Measurements from ENCODE around the gene CUZD1. TPM values are rescaled to one million over a fixed set of nuclear protein-coding genes. Genes with fewer than 3 reads are reported as not detected.

The CUZD1 gene, protein sequence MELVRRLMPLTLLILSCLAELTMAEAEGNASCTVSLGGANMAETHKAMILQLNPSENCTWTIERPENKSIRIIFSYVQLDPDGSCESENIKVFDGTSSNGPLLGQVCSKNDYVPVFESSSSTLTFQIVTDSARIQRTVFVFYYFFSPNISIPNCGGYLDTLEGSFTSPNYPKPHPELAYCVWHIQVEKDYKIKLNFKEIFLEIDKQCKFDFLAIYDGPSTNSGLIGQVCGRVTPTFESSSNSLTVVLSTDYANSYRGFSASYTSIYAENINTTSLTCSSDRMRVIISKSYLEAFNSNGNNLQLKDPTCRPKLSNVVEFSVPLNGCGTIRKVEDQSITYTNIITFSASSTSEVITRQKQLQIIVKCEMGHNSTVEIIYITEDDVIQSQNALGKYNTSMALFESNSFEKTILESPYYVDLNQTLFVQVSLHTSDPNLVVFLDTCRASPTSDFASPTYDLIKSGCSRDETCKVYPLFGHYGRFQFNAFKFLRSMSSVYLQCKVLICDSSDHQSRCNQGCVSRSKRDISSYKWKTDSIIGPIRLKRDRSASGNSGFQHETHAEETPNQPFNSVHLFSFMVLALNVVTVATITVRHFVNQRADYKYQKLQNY
- 1 to 10 TPM; 1.6 to 1.8 TPM for total RNA-seq
- 1.6 TPM for polyA plus RNA-seq

DNA sequence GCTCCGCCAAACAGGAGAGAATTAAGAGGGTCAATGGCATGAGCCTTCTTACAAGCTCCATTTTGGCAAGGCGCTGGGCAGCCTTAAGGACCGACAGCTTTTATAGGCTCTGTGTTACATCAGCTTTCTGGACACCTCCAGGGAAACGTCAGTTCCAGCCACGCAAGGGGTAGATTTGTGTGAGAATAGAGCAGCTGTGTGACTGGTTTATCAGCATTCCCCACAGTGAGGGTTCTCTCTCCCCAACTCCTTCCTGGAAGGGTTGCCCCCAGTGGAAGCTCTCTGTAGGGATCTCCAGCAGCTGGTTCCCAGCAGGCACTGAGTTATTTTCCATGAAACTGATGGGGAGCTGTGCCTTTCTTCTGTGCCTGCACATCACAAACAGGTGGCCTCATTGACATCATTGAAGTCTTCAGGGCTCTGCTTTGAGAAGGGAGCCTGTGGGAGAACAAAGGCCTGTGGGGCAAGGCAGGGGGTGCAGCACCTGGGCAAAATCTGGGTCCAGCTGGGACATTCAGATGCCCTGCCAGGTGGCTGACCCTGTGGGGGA lies at the start of gene CUZD1:
Gene CUZD1 (minus strand): TSS at position 75 of the 550 bp plus-strand sequence. CDS start 14 bp downstream, at position 61.
- Histone ChIP-seq H3K36me3 (ENCODE audit: insufficient read depth, low read length) (no peaks in the 10 kb centered on the region), H3K27me3 (ENCODE audit: insufficient read depth, low read length, poor library complexity, severe bottlenecking) (no peaks in the 10 kb centered on the region), H3K27ac (ENCODE audit: low read depth, low read length) (no peak within 1 kb of the TSS), H3K4me1 (ENCODE audit: insufficient read depth, low read length) (no peaks in the 10 kb centered on the region), H3K9me3 (ENCODE audit: low read length) (no peaks in the 10 kb centered on the region), H3K4me3 (ENCODE audit: low read length) (no peak within 1 kb of the TSS)
- peak within 1 kb of the TSS in 1 of 8 donors; percentile 51 for H3K27ac Mint-ChIP-seq
- no peaks in the 10 kb centered on the region for H3K4me1 Mint-ChIP-seq
- no peak within 1 kb of the TSS for H3K4me3 Mint-ChIP-seq
- POLR2A ChIA-PET, result no interaction called here
- CTCF ChIA-PET, result no interaction called here
- no peak for DNase-seq
- H3K9me3 Mint-ChIP-seq, result peaks cover 0 to 11% (median 0%) of the 10 kb centered on the region in 5 donors
- peaks cover 21 to 66% (median 25%) of the 10 kb centered on the region in 3 donors for H3K36me3 Mint-ChIP-seq
- no peaks in the 10 kb centered on the region for H3K27me3 Mint-ChIP-seq

DNA sequence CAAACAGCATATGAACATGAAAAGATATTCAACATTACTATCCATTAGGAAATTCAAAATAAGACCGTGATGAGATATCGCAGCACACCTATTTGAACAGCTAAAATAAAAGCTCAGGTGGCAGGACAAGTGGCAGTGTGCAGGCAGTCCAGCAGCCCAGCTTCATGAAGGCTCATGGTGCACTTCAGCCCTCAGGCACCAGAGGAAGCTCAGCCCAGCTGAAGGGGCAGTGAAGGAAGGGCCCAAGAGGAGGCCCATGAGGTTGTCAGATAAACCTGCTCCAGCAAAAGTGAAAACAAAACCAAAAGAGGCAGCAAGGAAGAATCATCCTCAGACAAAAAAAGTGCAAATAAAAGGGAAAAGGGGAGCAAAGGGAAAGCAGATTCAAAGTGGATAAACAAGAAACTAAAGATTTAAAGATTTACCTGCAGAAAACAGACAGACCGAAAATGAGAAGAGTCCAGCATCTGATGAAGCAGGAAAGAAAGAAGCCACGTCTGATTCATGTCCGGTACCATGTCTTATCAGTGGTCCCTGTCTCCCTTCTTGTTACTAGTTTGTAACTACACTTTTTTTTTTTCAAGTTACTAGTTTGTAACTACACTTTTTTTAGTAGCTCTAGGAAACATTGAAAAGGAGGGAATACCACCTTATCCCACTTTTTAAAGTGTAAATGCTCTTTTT lies 48.7 kb upstream of the CUZD1 start:
- CTCF ChIA-PET, result no interaction called here
- Mint-ChIP-seq H3K27me3 (peaks cover 0 to 6% of the 10 kb centered on the region in 2 donors), H3K4me1 (peaks cover 0 to 2% (median 0%) of the 10 kb centered on the region in 3 donors), H3K36me3 (peaks cover 2 to 7% (median 4%) of the 10 kb centered on the region in 3 donors), H3K9me3 (no peaks in the 10 kb centered on the region), H3K4me3 (no peak overlapping the region), H3K27ac (no peak overlapping the region)
- Histone ChIP-seq H3K9me3 (ENCODE audit: low read length) (no peaks in the 10 kb centered on the region), H3K4me1 (ENCODE audit: insufficient read depth, low read length) (no peaks in the 10 kb centered on the region), H3K36me3 (ENCODE audit: insufficient read depth, low read length) (no peaks in the 10 kb centered on the region), H3K4me3 (ENCODE audit: low read length) (no peak overlapping the region), H3K27ac (ENCODE audit: low read depth, low read length) (no peak overlapping the region), H3K27me3 (ENCODE audit: insufficient read depth, low read length, poor library complexity, severe bottlenecking) (no peaks in the 10 kb centered on the region)
- no peak for DNase-seq
- POLR2A ChIA-PET, result no interaction called here

DNA sequence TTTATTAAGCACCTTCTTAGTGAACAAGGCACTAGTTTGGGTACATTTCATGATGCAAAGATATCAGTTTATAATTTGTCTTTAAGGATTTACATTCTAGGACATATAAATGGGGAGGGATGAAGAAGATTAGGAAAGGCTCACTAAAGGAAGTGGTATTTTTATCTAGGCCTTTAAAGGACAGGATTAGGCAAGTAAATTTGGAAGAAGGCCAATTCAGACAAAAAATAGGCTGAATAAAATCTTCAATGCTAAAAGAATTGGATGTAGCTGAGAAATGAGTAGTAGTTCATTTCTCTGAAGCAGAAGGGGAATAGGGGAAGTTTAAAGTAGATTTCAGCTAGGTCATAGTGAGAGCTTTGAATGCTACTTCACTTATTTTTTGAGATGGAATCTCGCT lies 38.5 kb upstream of the CUZD1 start:
- H3K9me3 Mint-ChIP-seq, result no peaks in the 10 kb centered on the region
- peaks cover 11 to 17% (median 16%) of the 10 kb centered on the region in 3 donors for H3K4me1 Mint-ChIP-seq
- no peaks in the 10 kb centered on the region for H3K27me3 Mint-ChIP-seq
- DNase-seq, result no peak
- no peak overlapping the region for H3K4me3 ChIP-seq (ENCODE audit: low read length)
- ChIA-PET POLR2A (no interaction called here), CTCF (no interaction called here)
- H3K4me1 ChIP-seq (ENCODE audit: insufficient read depth, low read length), result peaks cover 12% of the 10 kb centered on the region
- H3K27ac Mint-ChIP-seq, result no peak overlapping the region
- no peaks in the 10 kb centered on the region for H3K9me3 ChIP-seq (ENCODE audit: low read length)
- no peaks in the 10 kb centered on the region for H3K36me3 ChIP-seq (ENCODE audit: insufficient read depth, low read length)
- H3K4me3 Mint-ChIP-seq, result no peak overlapping the region
- no peaks in the 10 kb centered on the region for H3K27me3 ChIP-seq (ENCODE audit: insufficient read depth, low read length, poor library complexity, severe bottlenecking)
- H3K36me3 Mint-ChIP-seq, result peaks cover 0 to 16% (median 2%) of the 10 kb centered on the region in 3 donors
- no peak overlapping the region for H3K27ac ChIP-seq (ENCODE audit: low read depth, low read length)

DNA sequence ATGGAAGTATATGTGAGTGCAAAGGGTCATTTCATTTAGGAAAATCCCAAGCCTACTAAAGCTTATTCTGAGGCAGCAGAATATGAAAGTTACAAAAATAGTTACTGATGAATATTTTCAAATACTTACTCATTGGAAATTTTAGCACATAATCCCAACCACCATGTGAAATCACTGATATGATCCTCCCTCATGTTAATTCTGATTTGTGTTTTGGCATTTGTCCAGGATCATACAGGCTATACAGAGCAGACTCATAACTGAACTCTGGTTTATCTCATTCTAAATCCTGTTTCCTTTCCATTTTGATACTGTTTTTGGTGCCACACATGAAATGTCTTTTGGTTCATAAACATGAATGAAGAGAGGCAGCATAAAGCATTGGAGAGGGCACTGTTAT lies 37.1 kb upstream of the CUZD1 start:
- no peak overlapping the region for H3K4me3 Mint-ChIP-seq
- H3K36me3 Mint-ChIP-seq, result peaks cover 0 to 16% (median 0%) of the 10 kb centered on the region in 3 donors

DNA sequence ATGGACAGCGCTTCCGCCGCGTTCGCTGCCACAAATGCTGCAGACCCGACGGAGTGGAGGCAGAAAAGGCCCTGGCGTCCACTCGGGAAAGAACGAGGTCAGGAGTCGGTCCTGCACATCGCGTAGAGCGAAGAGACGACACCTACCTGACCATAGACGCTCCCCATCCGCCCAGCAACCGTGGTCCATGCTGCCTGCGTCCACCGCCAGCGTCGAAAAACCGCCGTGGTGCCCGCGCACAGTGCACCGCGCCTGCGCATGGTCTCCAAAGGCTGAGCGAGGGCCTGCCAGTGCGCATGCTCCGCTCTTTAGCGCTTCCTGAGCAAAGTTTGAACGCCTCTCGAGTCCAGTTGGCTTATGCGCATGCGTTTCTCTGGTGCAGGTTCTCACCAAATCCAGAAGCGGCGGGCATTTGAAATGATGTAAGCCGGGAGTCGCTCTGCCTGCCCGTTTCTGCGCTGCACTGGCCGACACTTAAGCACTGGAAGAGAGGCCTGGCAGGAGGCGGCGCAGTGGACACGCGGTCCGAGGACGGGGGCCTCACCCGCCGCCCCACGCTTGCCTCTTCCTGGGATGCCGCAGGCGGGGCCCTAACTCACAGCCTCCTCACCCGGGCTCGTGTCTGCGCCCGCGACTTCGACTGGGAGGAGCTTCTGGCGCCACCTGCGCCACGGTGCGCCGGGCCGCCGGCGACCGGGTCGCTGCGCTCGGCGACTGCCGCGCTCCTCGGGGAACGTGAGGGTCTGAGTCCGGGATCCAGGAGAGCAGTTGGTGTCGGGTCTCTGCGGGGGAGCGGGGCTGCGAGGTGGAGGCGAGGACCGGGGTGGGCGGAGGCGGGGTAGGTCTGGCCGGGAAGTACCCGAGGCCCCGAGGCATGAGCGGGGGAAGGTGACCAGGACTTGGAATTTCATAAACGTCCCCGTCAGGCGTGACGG lies 33.9 kb upstream of the CUZD1 start, which contains the start of gene FAM24B:
Gene FAM24B (minus strand): TSS at position 243 of the 935 bp plus-strand sequence. CDS start 29,066 bp downstream, outside the sequence.
- no peaks in the 10 kb centered on the region for H3K36me3 ChIP-seq (ENCODE audit: insufficient read depth, low read length)
- peak within 1 kb of the TSS; percentile 64 for H3K27ac ChIP-seq (ENCODE audit: low read depth, low read length)
- POLR2A ChIA-PET, result interaction anchor here (1.4 kb wide), 1 partner anchor 128 kb away, joined by 6 read pairs; no protein-coding TSS in a partner anchor
- peaks cover 35% of the 10 kb centered on the region for H3K4me1 ChIP-seq (ENCODE audit: insufficient read depth, low read length)
- H3K9me3 Mint-ChIP-seq, result peaks cover 0 to 2% (median 0%) of the 10 kb centered on the region in 5 donors
- H3K4me1 Mint-ChIP-seq, result peaks cover 37 to 62% (median 45%) of the 10 kb centered on the region in 3 donors
- CTCF ChIA-PET, result no interaction called here
- H3K4me3 ChIP-seq (ENCODE audit: low read length), result peak within 1 kb of the TSS; percentile 77
- peaks cover 0 to 20% (median 2%) of the 10 kb centered on the region in 3 donors for H3K36me3 Mint-ChIP-seq
- DNase-seq, result peak; percentile 87 to 98 (median 94)
- H3K27me3 ChIP-seq (ENCODE audit: insufficient read depth, low read length, poor library complexity, severe bottlenecking), result no peaks in the 10 kb centered on the region
- peak within 1 kb of the TSS; percentile 86 to 96 (median 93) for H3K4me3 Mint-ChIP-seq
- no peaks in the 10 kb centered on the region for H3K9me3 ChIP-seq (ENCODE audit: low read length)
- H3K27ac Mint-ChIP-seq, result peak within 1 kb of the TSS; percentile 68 to 99 (median 95)
- no peaks in the 10 kb centered on the region for H3K27me3 Mint-ChIP-seq

More for the DNA sequence above, 37.1 kb upstream of the CUZD1 start:
- Histone ChIP-seq H3K36me3 (ENCODE audit: insufficient read depth, low read length) (no peaks in the 10 kb centered on the region), H3K27me3 (ENCODE audit: insufficient read depth, low read length, poor library complexity, severe bottlenecking) (no peaks in the 10 kb centered on the region), H3K4me1 (ENCODE audit: insufficient read depth, low read length) (peaks cover 26% of the 10 kb centered on the region), H3K27ac (ENCODE audit: low read depth, low read length) (no peak overlapping the region), H3K9me3 (ENCODE audit: low read length) (no peaks in the 10 kb centered on the region), H3K4me3 (ENCODE audit: low read length) (no peak overlapping the region)
- H3K27ac Mint-ChIP-seq, result peak overlapping the region in 1 of 8 donors; percentile 15
- H3K27me3 Mint-ChIP-seq, result no peaks in the 10 kb centered on the region
- peaks cover 0 to 2% (median 0%) of the 10 kb centered on the region in 5 donors for H3K9me3 Mint-ChIP-seq
- ChIA-PET POLR2A (no interaction called here), CTCF (no interaction called here)
- H3K4me1 Mint-ChIP-seq, result peaks cover 23 to 30% (median 30%) of the 10 kb centered on the region in 3 donors
- DNase-seq, result no peak

DNA sequence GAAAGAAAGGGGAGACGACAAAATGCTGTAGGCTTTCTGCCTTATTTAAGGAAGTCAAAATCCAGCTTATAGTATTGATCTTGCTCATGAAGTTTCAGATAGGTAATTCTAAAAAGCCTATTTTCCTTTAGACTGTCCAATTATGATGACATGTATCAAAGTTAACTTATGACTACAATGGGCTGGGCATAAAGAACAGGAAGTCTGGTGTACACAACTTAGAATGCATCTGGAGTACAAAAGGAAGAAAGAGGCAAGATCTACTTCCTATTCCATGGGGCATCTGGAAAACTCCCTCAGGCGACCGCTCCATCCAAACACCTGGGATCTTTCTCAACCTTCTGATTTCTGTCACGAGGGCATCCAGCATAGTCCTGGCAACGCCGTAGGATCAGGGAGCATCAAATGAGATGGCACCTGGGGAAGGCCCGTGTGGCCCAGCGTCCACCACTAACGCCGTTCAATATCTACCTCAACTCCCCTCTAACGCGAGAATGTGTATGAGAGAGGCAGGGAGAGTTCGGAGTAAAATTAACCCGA lies 33.2 kb upstream of the CUZD1 start:
- H3K27ac Mint-ChIP-seq, result peak overlapping the region; percentile 68 to 96 (median 94)
- peak overlapping the region; percentile 86 to 96 (median 93) for H3K4me3 Mint-ChIP-seq
- CTCF ChIA-PET, result no interaction called here
- H3K9me3 ChIP-seq (ENCODE audit: low read length), result no peaks in the 10 kb centered on the region
- peaks cover 43 to 69% (median 53%) of the 10 kb centered on the region in 3 donors for H3K4me1 Mint-ChIP-seq
- POLR2A ChIA-PET, result no interaction called here
- H3K4me1 ChIP-seq (ENCODE audit: insufficient read depth, low read length), result peaks cover 35% of the 10 kb centered on the region
- peak overlapping the region; percentile 77 for H3K4me3 ChIP-seq (ENCODE audit: low read length)
- H3K27ac ChIP-seq (ENCODE audit: low read depth, low read length), result peak overlapping the region; percentile 64
- no peaks in the 10 kb centered on the region for H3K27me3 ChIP-seq (ENCODE audit: insufficient read depth, low read length, poor library complexity, severe bottlenecking)
- H3K36me3 ChIP-seq (ENCODE audit: insufficient read depth, low read length), result no peaks in the 10 kb centered on the region
- H3K9me3 Mint-ChIP-seq, result peaks cover 0 to 2% (median 0%) of the 10 kb centered on the region in 5 donors
- no peaks in the 10 kb centered on the region for H3K27me3 Mint-ChIP-seq
- no peak for DNase-seq
- peaks cover 0 to 21% (median 3%) of the 10 kb centered on the region in 3 donors for H3K36me3 Mint-ChIP-seq

DNA sequence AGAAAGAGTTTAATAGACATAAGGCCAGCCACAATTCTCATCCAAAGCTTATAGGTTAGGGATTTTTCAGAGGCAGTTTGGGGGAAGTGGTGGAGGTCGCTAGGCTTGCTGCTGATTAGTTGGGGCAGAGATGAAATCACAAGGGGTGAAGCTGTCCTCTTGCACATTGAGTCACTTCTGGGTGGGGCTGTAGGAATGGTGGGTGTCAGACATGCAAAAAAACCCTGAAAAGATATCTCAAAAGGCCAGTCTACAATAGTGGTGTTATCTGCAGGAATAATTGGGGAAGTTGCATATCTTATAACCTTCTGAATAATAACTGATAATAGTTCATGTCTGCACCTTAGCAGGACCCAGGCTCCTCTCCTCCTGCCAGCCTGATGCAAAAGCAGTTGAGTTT lies 31.6 kb upstream of the CUZD1 start:
- CTCF ChIA-PET, result interaction anchor here (0.5 to 1.3 kb wide), 2 partner anchors 11 to 1014 kb away, joined by 3 read pairs; no protein-coding TSS in a partner anchor
- Mint-ChIP-seq H3K4me3 (peak overlapping the region in 6 of 7 donors; percentile 29 to 94 (median 69)), H3K27ac (peak overlapping the region in 1 of 8 donors; percentile 13), H3K27me3 (no peaks in the 10 kb centered on the region), H3K4me1 (peaks cover 44 to 76% (median 61%) of the 10 kb centered on the region in 3 donors), H3K9me3 (peaks cover 0 to 4% (median 0%) of the 10 kb centered on the region in 5 donors), H3K36me3 (peaks cover 0 to 20% (median 3%) of the 10 kb centered on the region in 3 donors)
- H3K4me1 ChIP-seq (ENCODE audit: insufficient read depth, low read length), result peaks cover 35% of the 10 kb centered on the region
- no peaks in the 10 kb centered on the region for H3K27me3 ChIP-seq (ENCODE audit: insufficient read depth, low read length, poor library complexity, severe bottlenecking)
- H3K36me3 ChIP-seq (ENCODE audit: insufficient read depth, low read length), result no peaks in the 10 kb centered on the region
- no peak overlapping the region for H3K4me3 ChIP-seq (ENCODE audit: low read length)
- H3K27ac ChIP-seq (ENCODE audit: low read depth, low read length), result no peak overlapping the region
- no peak for DNase-seq
- no peaks in the 10 kb centered on the region for H3K9me3 ChIP-seq (ENCODE audit: low read length)
- POLR2A ChIA-PET, result no interaction called here

Measured in CD8-positive, alpha-beta memory T cell (primary cell).